Activated naive CD4-positive, alpha-beta T cell treated with anti-CD3 and anti-CD28 coated beads, Interleukin-2, amount 50 U/mL, for 72 hours (primary cell): ENCODE data around the gene LRRC23. TPM values are rescaled to one million over a fixed set of nuclear protein-coding genes. Genes with fewer than 3 reads are reported as not detected.

Experiments used
- ATAC-seq, 2 donors: fragments of 150-1000 bp; cut with Tn5 transposase; 2 replicates each; pipeline ENCODE4 v1.10.0; 2021; ENCODE audit warnings: mild to moderate bottlenecking in 2 of 2, moderate library complexity in 2 of 2
- DNase-seq, 2 donors: peaks; one replicate each; pipeline ENCODE4 v3.0.0; 2021 to 2022; ENCODE audit warnings: low spot score in 2 of 2
- H3K27ac Mint-ChIP-seq, 2 donors: one replicate each; pipeline ENCODE4 v1.8.0; 2022; ENCODE audit warnings: mild to moderate bottlenecking in 2 of 2, mixed read lengths in 2 of 2
- H3K36me3 Mint-ChIP-seq, 2 donors: one replicate each; pipeline ENCODE4 v1.8.0; 2022; ENCODE audit warnings: mixed read lengths in 2 of 2
- H3K9me3 Mint-ChIP-seq, 2 donors: one replicate each; pipeline ENCODE4 v1.8.0; 2022; ENCODE audit warnings: mixed read lengths in 2 of 2
- total RNA-seq, 2 donors: library from RNA; stranded (reverse); gene quantifications; one replicate each; pipeline ENCODE4 v1.2.3, GENCODE V29; 2022

The LRRC23 gene
- total RNA-seq, 2 donors from 2014 or later, result 4.0 to 10.7 TPM

- DNase-seq (peak; percentile 75 to 81), ATAC-seq (peak; percentile 36 to 41)
- Mint-ChIP-seq H3K27ac (peak overlapping the region; percentile 99 to 100), H3K9me3 (no peaks in the 10 kb centered on the region), H3K36me3 (peaks cover 24 to 42% of the 10 kb centered on the region in 2 donors)
Observed at GRCh38 chr12:6943389-6943721, 38.7 kb downstream of the LRRC23 start.

- no peaks in the 10 kb centered on the region for H3K9me3 Mint-ChIP-seq
- DNase-seq (peak in 1 of 2 donors; percentile 87), ATAC-seq (peak; percentile 56 to 67)
- H3K36me3 Mint-ChIP-seq, result peaks cover 26 to 42% of the 10 kb centered on the region in 2 donors
- H3K27ac Mint-ChIP-seq, result peak within 1 kb of the TSS; percentile 99 to 100
Observed at GRCh38 chr12:6943722-6944380, 39.2 kb downstream of the LRRC23 start, which contains the start of the genes C12orf57 and RNU7-1. Gene C12orf57, plus strand, starts transcription at chr12:6944022. Its CDS starts 100 bp downstream, at chr12:6944122. Gene RNU7-1, plus strand, starts transcription at chr12:6943816.

GRCh38 chr12:6944381-6945186 is 40.0 kb downstream of the LRRC23 start:
- peak overlapping the region; percentile 99 to 100 for H3K27ac Mint-ChIP-seq
- no peaks in the 10 kb centered on the region for H3K9me3 Mint-ChIP-seq
- DNase-seq (peak; percentile 86 to 91), ATAC-seq (peak; percentile 46 to 48)
- peaks cover 20 to 46% of the 10 kb centered on the region in 2 donors for H3K36me3 Mint-ChIP-seq

GRCh38 chr12:6945613-6946012 is 41.0 kb downstream of the LRRC23 start:
- peak in 1 of 2 donors; percentile 63 for DNase-seq
- H3K36me3 Mint-ChIP-seq, result peaks cover 19 to 48% of the 10 kb centered on the region in 2 donors
- no peaks in the 10 kb centered on the region for H3K9me3 Mint-ChIP-seq
- ATAC-seq, result no peak
- peak overlapping the region; percentile 99 to 100 for H3K27ac Mint-ChIP-seq

GRCh38 chr12:6946033-6946919 is 41.7 kb downstream of the LRRC23 start:
- H3K36me3 Mint-ChIP-seq, result peaks cover 19 to 53% of the 10 kb centered on the region in 2 donors
- ATAC-seq, result peak; percentile 41 to 45
- no peaks in the 10 kb centered on the region for H3K9me3 Mint-ChIP-seq
- peak overlapping the region; percentile 99 to 100 for H3K27ac Mint-ChIP-seq
- peak; percentile 76 to 92 for DNase-seq

- ATAC-seq, result no peak
- H3K27ac Mint-ChIP-seq, result peak overlapping the region; percentile 99 to 100
- peaks cover 24 to 57% of the 10 kb centered on the region in 2 donors for H3K36me3 Mint-ChIP-seq
- DNase-seq, result no peak
- H3K9me3 Mint-ChIP-seq, result no peaks in the 10 kb centered on the region
Observed at GRCh38 chr12:6946920-6947374, 42.3 kb downstream of the LRRC23 start.

- peaks cover 30 to 64% of the 10 kb centered on the region in 2 donors for H3K36me3 Mint-ChIP-seq
- no peak for DNase-seq
Observed at GRCh38 chr12:6947615-6948014, 43.0 kb downstream of the LRRC23 start.

GRCh38 chr12:6948873-6949594 is 44.4 kb downstream of the LRRC23 start:
- H3K27ac Mint-ChIP-seq, result peak overlapping the region; percentile 80 to 99
- no peak for ATAC-seq

More at GRCh38 chr12:6947615-6948014, 43.0 kb downstream of the LRRC23 start:
- H3K9me3 Mint-ChIP-seq, result no peaks in the 10 kb centered on the region
- ATAC-seq, result no peak
- peak overlapping the region; percentile 86 to 99 for H3K27ac Mint-ChIP-seq

GRCh38 chr12:6950401-6950801 is 45.8 kb downstream of the LRRC23 start:
- ATAC-seq (no peak), DNase-seq (no peak)
- Mint-ChIP-seq H3K36me3 (peaks cover 58 to 71% of the 10 kb centered on the region in 2 donors), H3K27ac (peak overlapping the region; percentile 93 to 99), H3K9me3 (no peaks in the 10 kb centered on the region)

More at GRCh38 chr12:6948873-6949594, 44.4 kb downstream of the LRRC23 start:
- Mint-ChIP-seq H3K36me3 (peaks cover 45 to 72% of the 10 kb centered on the region in 2 donors), H3K9me3 (no peaks in the 10 kb centered on the region)
- no peak for DNase-seq

- peak; percentile 9 for ATAC-seq
- peaks cover 64 to 70% of the 10 kb centered on the region in 2 donors for H3K36me3 Mint-ChIP-seq
Observed at GRCh38 chr12:6950811-6951540, 46.4 kb downstream of the LRRC23 start, which contains the start of gene PTPN6. Gene PTPN6, plus strand, starts transcription at chr12:6951356. Its CDS starts 157 bp downstream, at chr12:6951513.

GRCh38 chr12:6951551-6952120 is 47.0 kb downstream of the LRRC23 start:
- Mint-ChIP-seq H3K9me3 (no peaks in the 10 kb centered on the region), H3K36me3 (peaks cover 70% of the 10 kb centered on the region in 2 donors), H3K27ac (peak overlapping the region; percentile 97 to 99)
- ATAC-seq (peak in 1 of 2 donors; percentile 4), DNase-seq (peak in 1 of 2 donors; percentile 68)

More at GRCh38 chr12:6950811-6951540, 46.4 kb downstream of the LRRC23 start, which contains the start of gene PTPN6:
- no peaks in the 10 kb centered on the region for H3K9me3 Mint-ChIP-seq
- peak; percentile 55 to 70 for DNase-seq
- peak within 1 kb of the TSS; percentile 97 to 99 for H3K27ac Mint-ChIP-seq

GRCh38 chr12:6952121-6952862 is 47.7 kb downstream of the LRRC23 start:
- no peaks in the 10 kb centered on the region for H3K9me3 Mint-ChIP-seq
- H3K27ac Mint-ChIP-seq, result peak overlapping the region; percentile 97 to 99
- ATAC-seq (peak in 1 of 2 donors; percentile 9), DNase-seq (peak in 1 of 2 donors; percentile 65)
- peaks cover 70% of the 10 kb centered on the region in 2 donors for H3K36me3 Mint-ChIP-seq

- H3K36me3 Mint-ChIP-seq, result peaks cover 69% of the 10 kb centered on the region in 2 donors
- no peak for ATAC-seq
- no peak for DNase-seq
- no peaks in the 10 kb centered on the region for H3K9me3 Mint-ChIP-seq
- H3K27ac Mint-ChIP-seq, result peak overlapping the region; percentile 97 to 99
Observed at GRCh38 chr12:6952863-6953441, 48.3 kb downstream of the LRRC23 start.
